SK-N-MC (cell line): ENCODE results near the gene ZNF207.

Experiments
- EZH2 ChIP-seq: fragments of 200-600 bp; sonication (generic); IDR thresholded peaks from one replicate; pipeline ENCODE4 v1.6.1; 2017; ENCODE audit warnings: antibody characterized with exemption
- FOXP2 ChIP-seq: optimal IDR thresholded peaks from 2 replicates; pipeline ENCODE3; 2011; ENCODE audit warnings: mild to moderate bottlenecking, moderate library complexity; ENCODE audit not compliant: insufficient read depth; ENCODE audit errors: extremely low read length, control extremely low read depth
- POLR2AphosphoS5 ChIP-seq: IDR thresholded peaks from 2 replicates; pipeline ENCODE4 v1.6.1; 2012; ENCODE audit warnings: mild to moderate bottlenecking, low read depth, low read length, borderline replicate concordance

- no peak for TF ChIP-seq FOXP2
- no peak for TF ChIP-seq EZH2
- no peak for TF ChIP-seq POLR2AphosphoS5
Measured at GRCh38 chr17:32302037-32302436, 47.9 kb upstream of the ZNF207 start.
